ENCODE results near the gene SPATA1. TPM values are rescaled to one million over a fixed set of nuclear protein-coding genes. Genes with fewer than 3 reads are reported as not detected.

The SPATA1 gene
- total and polyA plus RNA-seq, 2 of the 8 experiments (the other 6 are each of a cell fraction or from before 2014, with no cell fraction given), result 0.51 to 1.1 TPM

GRCh38 chr1:84573967-84574842 lies 68.0 kb downstream of the SPATA1 start, which contains the start of gene CTBS (continued):
- TF ChIP-seq ATF2 (IDR thresholded peaks at IDR 0.05; ENCODE audit: low read length) (0 out of 2 replicates have a peak, but pooled peaks have one; percentile 42), ZNF274 (IDR thresholded peaks at IDR 0.05; ENCODE audit: borderline replicate concordance, extremely low read depth, low read length) (no peak), TAF1 (IDR thresholded peaks at IDR 0.05; ENCODE audit: low read depth, low read length) (peak; percentile 68), JUND (IDR thresholded peaks at IDR 0.05; ENCODE audit: low read length) (no peak), HDAC2 (IDR thresholded peaks at IDR 0.05; ENCODE audit: borderline replicate concordance in 1 of 2, low read depth in 2 of 2, low read length in 2 of 2) (no peak), POU5F1 (IDR thresholded peaks at IDR 0.05; ENCODE audit: low read depth, low read length) (no peak), NANOG (IDR thresholded peaks at IDR 0.05; ENCODE audit: insufficient read depth, low read depth, low read length, poor library complexity, severe bottlenecking) (peak; percentile 30), KDM4A (IDR thresholded peaks at IDR 0.05; ENCODE audit: low read depth, low read length, severe bottlenecking) (peak; percentile 75), RNF2 (IDR thresholded peaks at IDR 0.05; ENCODE audit: borderline replicate concordance, low read depth, low read length, missing control alignments, poor library complexity, severe bottlenecking) (no peak), MAFK (IDR thresholded peaks at IDR 0.05; ENCODE audit: low read depth, low read length) (no peak), RFX5 (IDR thresholded peaks at IDR 0.05; ENCODE audit: borderline replicate concordance, low read depth, low read length) (no peak), CHD2 (IDR thresholded peaks at IDR 0.05; ENCODE audit: low read length) (no peak), EGR1 (IDR thresholded peaks at IDR 0.05; ENCODE audit: borderline replicate concordance, low read depth, low read length) (no peak), TEAD4 (IDR thresholded peaks at IDR 0.05; ENCODE audit: low read depth, low read length) (no peak), CREB1 (IDR thresholded peaks at IDR 0.05) (peak; percentile 39), E2F6 (IDR thresholded peaks at IDR 0.05) (peak; percentile 92), HDAC6 (IDR thresholded peaks at IDR 0.05; ENCODE audit: low read depth, low read length) (no peak)
